Measurements from ENCODE around the gene PRRT4.

The PRRT4 gene

DNA sequence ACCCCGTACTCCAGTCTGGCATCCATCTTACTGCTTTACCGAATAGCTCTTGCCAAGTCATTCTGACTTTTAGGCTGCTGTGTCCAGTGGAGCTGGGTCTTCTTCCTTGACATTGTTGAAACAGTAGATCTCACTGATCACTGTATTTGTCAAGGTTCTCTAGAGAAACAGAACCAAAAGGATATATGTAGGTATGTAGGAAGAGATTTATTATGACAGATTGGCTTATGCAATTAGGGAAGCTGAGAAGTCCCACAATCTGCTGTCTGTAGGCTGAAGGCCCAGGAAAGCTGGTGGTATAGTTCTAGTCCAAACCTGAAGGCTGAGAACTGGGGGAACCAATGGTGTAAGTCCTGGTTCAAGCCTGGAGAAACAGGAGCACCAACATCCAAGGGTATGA lies 12.1 kb upstream of the PRRT4 start:
- TF ChIP-seq EZH2phosphoT487 (IDR thresholded peaks at IDR 0.05; ENCODE audit: low read length) = no peak
- TF ChIP-seq EZH2 (optimal IDR thresholded peaks at IDR 0.05; ENCODE audit: low read depth, low read length) = no peak
- TF ChIP-seq, protein P1, sequence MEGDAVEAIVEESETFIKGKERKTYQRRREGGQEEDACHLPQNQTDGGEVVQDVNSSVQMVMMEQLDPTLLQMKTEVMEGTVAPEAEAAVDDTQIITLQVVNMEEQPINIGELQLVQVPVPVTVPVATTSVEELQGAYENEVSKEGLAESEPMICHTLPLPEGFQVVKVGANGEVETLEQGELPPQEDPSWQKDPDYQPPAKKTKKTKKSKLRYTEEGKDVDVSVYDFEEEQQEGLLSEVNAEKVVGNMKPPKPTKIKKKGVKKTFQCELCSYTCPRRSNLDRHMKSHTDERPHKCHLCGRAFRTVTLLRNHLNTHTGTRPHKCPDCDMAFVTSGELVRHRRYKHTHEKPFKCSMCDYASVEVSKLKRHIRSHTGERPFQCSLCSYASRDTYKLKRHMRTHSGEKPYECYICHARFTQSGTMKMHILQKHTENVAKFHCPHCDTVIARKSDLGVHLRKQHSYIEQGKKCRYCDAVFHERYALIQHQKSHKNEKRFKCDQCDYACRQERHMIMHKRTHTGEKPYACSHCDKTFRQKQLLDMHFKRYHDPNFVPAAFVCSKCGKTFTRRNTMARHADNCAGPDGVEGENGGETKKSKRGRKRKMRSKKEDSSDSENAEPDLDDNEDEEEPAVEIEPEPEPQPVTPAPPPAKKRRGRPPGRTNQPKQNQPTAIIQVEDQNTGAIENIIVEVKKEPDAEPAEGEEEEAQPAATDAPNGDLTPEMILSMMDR (IDR thresholded peaks at IDR 0.05; ENCODE audit: low read length) = no peak

DNA sequence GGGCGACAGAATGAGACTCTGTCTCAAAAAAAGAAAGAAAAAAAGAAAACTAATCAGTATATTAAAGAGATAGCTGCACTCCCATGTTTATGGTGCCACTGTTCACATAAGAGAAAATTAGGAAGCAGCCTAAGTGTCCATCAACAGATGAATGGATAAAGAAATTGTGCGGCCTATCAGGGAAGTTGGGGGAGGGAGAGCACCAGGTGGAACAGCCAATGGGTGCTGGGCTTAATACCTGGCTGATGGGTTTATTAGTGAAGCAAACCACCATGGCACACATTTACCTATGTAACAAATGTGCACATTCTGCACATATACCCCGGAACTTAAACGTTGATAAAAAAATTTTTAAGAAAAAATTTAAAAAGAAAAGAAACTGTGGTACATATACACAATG lies 9.0 kb upstream of the PRRT4 start:
- no peak for DNase-seq
- Histone ChIP-seq H3K27ac (ENCODE audit: low read length) (no peak overlapping the region), H3K79me2 (ENCODE audit: low read length) (no peaks in the 10 kb centered on the region), H3K27me3 (replicated peaks; ENCODE audit: insufficient read depth, low read length) (peaks cover 15% of the 10 kb centered on the region), H3K9me2 (replicated peaks; ENCODE audit: insufficient read depth, low read length) (no peaks in the 10 kb centered on the region), H3K9me3 (replicated peaks; ENCODE audit: insufficient read depth, low read length) (no peaks in the 10 kb centered on the region), H3K4me1 (ENCODE audit: low read length) (no peaks in the 10 kb centered on the region), H3F3A (ENCODE audit: insufficient read depth, low read length) (no peaks in the 10 kb centered on the region), H3K4me2 (ENCODE audit: low read depth, low read length) (no peak overlapping the region), H3K36me3 (replicated peaks; ENCODE audit: insufficient read depth, low read length) (no peaks in the 10 kb centered on the region), H2AFZ (ENCODE audit: low read length) (no peak overlapping the region), H4K20me1 (ENCODE audit: insufficient read depth, low read length) (no peaks in the 10 kb centered on the region), H3K4me3 (ENCODE audit: low read length) (no peak overlapping the region), H3K9ac (ENCODE audit: low read length) (no peak overlapping the region)
- TF ChIP-seq, protein P1 (IDR thresholded peaks at IDR 0.05; ENCODE audit: low read length) = no peak
- TF ChIP-seq EZH2phosphoT487 (IDR thresholded peaks at IDR 0.05; ENCODE audit: low read length) (no peak), EZH2 (optimal IDR thresholded peaks at IDR 0.05; ENCODE audit: low read depth, low read length) (no peak)

More for the DNA sequence above, 12.1 kb upstream of the PRRT4 start:
- Histone ChIP-seq H3K9me3 (replicated peaks; ENCODE audit: insufficient read depth, low read length) (no peaks in the 10 kb centered on the region), H3K27ac (ENCODE audit: low read length) (no peak overlapping the region), H3K9me2 (replicated peaks; ENCODE audit: insufficient read depth, low read length) (no peaks in the 10 kb centered on the region), H3K4me1 (ENCODE audit: low read length) (no peaks in the 10 kb centered on the region), H4K20me1 (ENCODE audit: insufficient read depth, low read length) (no peaks in the 10 kb centered on the region), H3F3A (ENCODE audit: insufficient read depth, low read length) (no peaks in the 10 kb centered on the region), H3K4me2 (ENCODE audit: low read depth, low read length) (no peak overlapping the region), H3K36me3 (replicated peaks; ENCODE audit: insufficient read depth, low read length) (no peaks in the 10 kb centered on the region), H3K9ac (ENCODE audit: low read length) (no peak overlapping the region), H2AFZ (ENCODE audit: low read length) (no peak overlapping the region), H3K79me2 (ENCODE audit: low read length) (no peaks in the 10 kb centered on the region), H3K4me3 (ENCODE audit: low read length) (no peak overlapping the region), H3K27me3 (replicated peaks; ENCODE audit: insufficient read depth, low read length) (0 out of 2 replicates have a peak, but pooled peaks cover 4% of the 10 kb centered on the region)
- DNase-seq = no peak

- no peak overlapping the region for H3K27ac ChIP-seq (ENCODE audit: low read length)
- no peaks in the 10 kb centered on the region for H3K9me2 ChIP-seq (replicated peaks; ENCODE audit: insufficient read depth, low read length)
- H3K27me3 ChIP-seq (replicated peaks; ENCODE audit: insufficient read depth, low read length) = peaks cover 46% of the 10 kb centered on the region
These were observed 5.5 kb upstream of the PRRT4 start for GRCh38 chr7:128366986-128367385.

More at GRCh38 chr7:128366986-128367385, 5.5 kb upstream of the PRRT4 start:
- Histone ChIP-seq H3K79me2 (ENCODE audit: low read length) (no peaks in the 10 kb centered on the region), H3K36me3 (replicated peaks; ENCODE audit: insufficient read depth, low read length) (no peaks in the 10 kb centered on the region), H3K4me2 (ENCODE audit: low read depth, low read length) (no peak overlapping the region), H2AFZ (ENCODE audit: low read length) (no peak overlapping the region), H3K9me3 (replicated peaks; ENCODE audit: insufficient read depth, low read length) (no peaks in the 10 kb centered on the region), H4K20me1 (ENCODE audit: insufficient read depth, low read length) (no peaks in the 10 kb centered on the region), H3K4me3 (ENCODE audit: low read length) (no peak overlapping the region), H3K9ac (ENCODE audit: low read length) (no peak overlapping the region), H3F3A (ENCODE audit: insufficient read depth, low read length) (no peaks in the 10 kb centered on the region), H3K4me1 (ENCODE audit: low read length) (no peaks in the 10 kb centered on the region)
- DNase-seq = no peak
- TF ChIP-seq, protein P1 (IDR thresholded peaks at IDR 0.05; ENCODE audit: low read length) = no peak
- TF ChIP-seq EZH2 (optimal IDR thresholded peaks at IDR 0.05; ENCODE audit: low read depth, low read length) (no peak), EZH2phosphoT487 (IDR thresholded peaks at IDR 0.05; ENCODE audit: low read length) (no peak)
